Skeletal muscle tissue (tissue), 4 donors: ENCODE results near the gene AKR1D1. TPM values are rescaled to one million over a fixed set of nuclear protein-coding genes. Genes with fewer than 3 reads are reported as not detected.

Experiments
- H3K27ac ChIP-seq: one replicate; pipeline ENCODE4 v1.7.0; 2013; ENCODE audit warnings: mild to moderate bottlenecking, low read depth, low read length, inconsistent platforms
- H3K27me3 ChIP-seq, 3 donors: one replicate each; pipeline ENCODE4 v1.7.0; 2013; ENCODE audit warnings: low read length in 3 of 3; ENCODE audit not compliant: control insufficient read depth in 3 of 3, insufficient read depth in 3 of 3
- H3K36me3 ChIP-seq, 3 donors: one replicate each; pipeline ENCODE4 v1.7.0; 2013; ENCODE audit warnings: low read length in 3 of 3; ENCODE audit not compliant: control insufficient read depth in 3 of 3, insufficient read depth in 3 of 3
- H3K4me1 ChIP-seq, 3 donors: one replicate each; pipeline ENCODE4 v1.7.0; 2013; ENCODE audit warnings: low read length in 3 of 3, mild to moderate bottlenecking in 3 of 3; ENCODE audit not compliant: control insufficient read depth in 3 of 3, insufficient read depth in 3 of 3
- H3K4me3 ChIP-seq, 3 donors: one replicate each; pipeline ENCODE4 v1.7.0; 2013; ENCODE audit warnings: low read length in 3 of 3
- H3K9ac ChIP-seq, 3 donors: one replicate each; pipeline ENCODE4 v1.7.0; 2013; ENCODE audit warnings: low read length in 3 of 3, mild to moderate bottlenecking in 3 of 3, moderate library complexity in 2 of 3, low read depth in 1 of 3
- H3K9me3 ChIP-seq, 3 donors: one replicate each; pipeline ENCODE4 v1.7.0; 2013; ENCODE audit warnings: low read length in 3 of 3; ENCODE audit not compliant: control insufficient read depth in 3 of 3
- total RNA-seq: library from RNA; depleted of rRNA; stranded (reverse); fragments of >200 nt; gene quantifications from one replicate; pipeline ENCODE4 v1.2.3, GENCODE V29; 2014
- donor health status: Osteomylitis.

Gene AKR1D1
- total RNA-seq, 1 donor from 2014 or later: not detected

DNA sequence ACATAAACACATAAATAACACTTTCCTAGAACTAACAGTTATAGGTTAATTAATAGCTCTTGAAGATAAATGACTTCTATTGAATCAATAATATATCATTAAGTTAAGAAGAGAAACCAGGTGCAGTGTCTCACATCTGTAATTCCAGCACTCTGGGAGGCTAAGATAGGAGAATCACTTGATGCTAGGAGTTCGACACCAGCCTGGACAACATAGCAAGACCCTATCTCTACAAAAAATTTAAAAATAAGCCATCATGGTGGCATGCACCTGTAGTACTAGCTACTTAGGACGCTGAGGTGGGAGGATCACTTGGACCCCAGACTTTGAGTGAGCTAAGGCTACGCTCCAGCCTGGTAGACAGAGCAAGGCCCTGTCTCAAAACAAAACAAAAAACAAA is 38.8 kb downstream of the AKR1D1 start:
- no peaks in the 10 kb centered on the region for H3K9me3 ChIP-seq
- no peak overlapping the region for H3K9ac ChIP-seq
- H3K4me1 ChIP-seq: no peaks in the 10 kb centered on the region
- no peaks in the 10 kb centered on the region for H3K36me3 ChIP-seq
- H3K4me3 ChIP-seq: no peak overlapping the region
- no peaks in the 10 kb centered on the region for H3K27me3 ChIP-seq
- no peak overlapping the region for H3K27ac ChIP-seq

GRCh38 chr7:138116141-138116540 is 39.9 kb downstream of the AKR1D1 start:
- Histone ChIP-seq H3K27ac (no peak overlapping the region), H3K4me3 (no peak overlapping the region), H3K9me3 (no peaks in the 10 kb centered on the region), H3K27me3 (no peaks in the 10 kb centered on the region), H3K36me3 (no peaks in the 10 kb centered on the region), H3K9ac (no peak overlapping the region), H3K4me1 (no peaks in the 10 kb centered on the region)

- H3K4me1 ChIP-seq: no peaks in the 10 kb centered on the region
- no peaks in the 10 kb centered on the region for H3K36me3 ChIP-seq
- H3K27ac ChIP-seq: no peak overlapping the region
- H3K27me3 ChIP-seq: no peaks in the 10 kb centered on the region
- H3K9ac ChIP-seq: no peak overlapping the region
- no peaks in the 10 kb centered on the region for H3K9me3 ChIP-seq
- H3K4me3 ChIP-seq: no peak overlapping the region
These were observed 40.6 kb downstream of the AKR1D1 start for GRCh38 chr7:138116892-138117291.

DNA sequence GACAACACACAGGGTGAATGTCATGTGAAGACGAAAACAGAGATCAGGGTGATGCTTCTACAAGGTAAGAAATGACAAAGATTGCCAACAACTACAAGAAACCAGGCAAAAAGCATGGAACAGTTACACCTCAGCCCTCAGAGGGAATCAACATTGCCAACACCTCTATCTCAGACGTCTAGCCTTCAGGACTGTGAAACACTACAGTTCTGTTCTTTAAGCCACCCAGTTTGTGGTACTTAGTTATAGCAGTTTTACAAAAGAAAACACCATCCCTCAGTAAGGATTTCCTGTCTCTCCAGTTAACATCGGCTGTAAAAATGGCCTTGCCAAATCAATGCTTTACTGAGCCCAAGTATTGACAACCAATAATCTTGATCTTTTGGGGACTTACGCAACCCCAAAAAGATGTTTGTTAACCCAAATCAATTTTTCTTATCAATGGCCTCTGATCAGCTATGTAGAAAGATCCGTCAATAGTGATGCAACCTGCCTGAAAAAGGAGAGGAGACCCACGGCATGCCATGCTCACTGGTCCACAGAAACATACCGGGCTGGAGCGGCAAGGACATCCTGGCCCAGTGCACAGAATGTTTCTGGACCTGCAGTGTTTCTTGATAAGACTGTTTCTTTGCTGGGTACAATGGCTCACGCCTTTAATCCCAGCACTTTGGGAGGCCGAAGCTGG is 44.0 kb downstream of the AKR1D1 start:
- Histone ChIP-seq H3K4me3 (no peak overlapping the region), H3K9ac (no peak overlapping the region), H3K27me3 (no peaks in the 10 kb centered on the region), H3K4me1 (no peaks in the 10 kb centered on the region), H3K27ac (no peak overlapping the region), H3K36me3 (no peaks in the 10 kb centered on the region), H3K9me3 (no peaks in the 10 kb centered on the region)

- H3K9ac ChIP-seq: no peak overlapping the region
- no peaks in the 10 kb centered on the region for H3K27me3 ChIP-seq
- no peaks in the 10 kb centered on the region for H3K36me3 ChIP-seq
- no peak overlapping the region for H3K27ac ChIP-seq
- no peaks in the 10 kb centered on the region for H3K9me3 ChIP-seq
- H3K4me3 ChIP-seq: no peak overlapping the region
- H3K4me1 ChIP-seq: no peaks in the 10 kb centered on the region
These were observed 45.9 kb downstream of the AKR1D1 start for GRCh38 chr7:138122162-138122561.

GRCh38 chr7:138125119-138125518 is 48.9 kb downstream of the AKR1D1 start:
- Histone ChIP-seq H3K36me3 (no peaks in the 10 kb centered on the region), H3K27ac (peak overlapping the region; percentile 30), H3K4me1 (no peaks in the 10 kb centered on the region), H3K4me3 (no peak overlapping the region), H3K9ac (no peak overlapping the region), H3K9me3 (no peaks in the 10 kb centered on the region), H3K27me3 (no peaks in the 10 kb centered on the region)

DNA sequence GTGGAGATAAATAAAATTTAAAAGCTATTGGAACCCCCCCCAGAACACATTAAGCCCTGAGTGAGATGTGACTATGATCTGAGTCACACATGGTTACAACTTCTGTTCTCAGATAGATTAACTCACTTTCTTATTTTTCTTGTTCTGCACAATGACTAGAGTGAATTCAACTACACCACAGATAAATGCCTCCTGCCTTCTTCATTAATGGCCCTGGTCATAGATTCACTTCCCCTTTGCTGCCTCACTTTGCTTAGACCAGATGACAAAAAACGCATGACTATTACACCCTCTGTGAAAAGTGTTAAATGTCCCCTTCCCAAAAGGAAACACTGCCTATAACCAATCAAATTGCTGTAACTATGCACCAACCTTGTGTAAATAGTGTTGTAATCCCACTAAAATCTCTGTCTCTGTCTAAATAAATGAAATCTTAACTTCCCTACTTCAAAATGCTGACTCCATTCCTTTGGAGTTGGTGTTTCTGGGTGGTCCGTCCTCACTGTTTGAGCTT is 49.4 kb downstream of the AKR1D1 start:
- peak overlapping the region; percentile 30 for H3K27ac ChIP-seq
- H3K4me3 ChIP-seq: no peak overlapping the region

GRCh38 chr7:138126928-138127327 is 50.7 kb downstream of the AKR1D1 start:
- Histone ChIP-seq H3K4me3 (no peak overlapping the region), H3K9ac (no peak overlapping the region), H3K9me3 (no peaks in the 10 kb centered on the region), H3K27me3 (no peaks in the 10 kb centered on the region), H3K4me1 (no peaks in the 10 kb centered on the region), H3K36me3 (no peaks in the 10 kb centered on the region), H3K27ac (no peak overlapping the region)

More for the DNA sequence above, 49.4 kb downstream of the AKR1D1 start:
- H3K27me3 ChIP-seq: no peaks in the 10 kb centered on the region
- H3K9ac ChIP-seq: no peak overlapping the region
- no peaks in the 10 kb centered on the region for H3K4me1 ChIP-seq
- no peaks in the 10 kb centered on the region for H3K36me3 ChIP-seq
- no peaks in the 10 kb centered on the region for H3K9me3 ChIP-seq

DNA sequence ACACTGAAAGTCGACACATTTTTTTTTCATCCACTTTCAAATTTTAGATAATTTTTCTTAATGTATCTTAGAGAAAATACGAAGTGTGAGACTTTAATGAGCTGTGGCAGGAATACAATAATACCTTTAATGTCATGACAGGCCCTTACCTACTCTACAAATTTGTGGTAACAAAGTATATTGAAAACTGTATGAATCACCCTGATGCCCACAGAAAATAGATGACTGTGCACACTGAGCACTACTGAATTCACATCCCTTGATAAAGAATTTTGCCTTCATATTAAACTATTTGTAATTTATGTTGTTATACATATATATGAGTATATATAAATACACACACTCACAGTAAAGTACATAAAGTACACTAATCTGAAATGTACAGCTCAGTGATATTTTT is 51.7 kb downstream of the AKR1D1 start:
- Histone ChIP-seq H3K9ac (no peak overlapping the region), H3K36me3 (no peaks in the 10 kb centered on the region), H3K9me3 (no peaks in the 10 kb centered on the region), H3K27ac (no peak overlapping the region), H3K4me1 (no peaks in the 10 kb centered on the region), H3K4me3 (no peak overlapping the region), H3K27me3 (no peaks in the 10 kb centered on the region)

GRCh38 chr7:138129551-138130165 is 53.4 kb downstream of the AKR1D1 start:
- Histone ChIP-seq H3K9me3 (no peaks in the 10 kb centered on the region), H3K36me3 (no peaks in the 10 kb centered on the region), H3K4me1 (no peaks in the 10 kb centered on the region), H3K27ac (no peak overlapping the region), H3K9ac (no peak overlapping the region), H3K4me3 (no peak overlapping the region), H3K27me3 (no peaks in the 10 kb centered on the region)
